ENCODE results near the gene HOXD11. TPM values are rescaled to one million over a fixed set of nuclear protein-coding genes. Genes with fewer than 3 reads are reported as not detected.

HOXD11 gene
- total RNA-seq, 1 experiment from 2014 or later, result not detected

DNA sequence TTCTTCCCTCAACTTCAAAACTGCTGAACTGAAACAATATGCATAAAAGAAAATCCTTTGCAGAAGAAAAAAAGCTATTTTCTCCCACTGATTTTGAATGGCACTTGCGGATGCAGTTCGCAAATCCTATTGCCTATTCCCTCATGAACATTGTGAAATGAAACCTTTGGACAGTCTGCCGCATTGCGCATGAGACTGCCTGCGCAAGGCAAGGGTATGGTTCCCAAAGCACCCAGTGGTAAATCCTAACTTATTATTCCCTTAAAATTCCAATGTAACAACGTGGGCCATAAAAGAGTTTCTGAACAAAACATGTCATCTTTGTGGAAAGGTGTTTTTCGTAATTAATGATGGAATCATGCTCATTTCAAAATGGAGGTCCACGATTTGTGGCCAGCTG lies 30.8 kb downstream of the HOXD11 start:
- Mint-ChIP-seq H3K36me3 (ENCODE audit: insufficient read depth, unreplicated experiment) (no peaks in the 10 kb centered on the region), H3K4me3 (ENCODE audit: low read depth, unreplicated experiment) (no peak overlapping the region), H3K9me3 (ENCODE audit: low read depth, unreplicated experiment) (no peaks in the 10 kb centered on the region), H3K27ac (ENCODE audit: unreplicated experiment) (no peak overlapping the region), H3K4me1 (ENCODE audit: low read depth, unreplicated experiment) (no peaks in the 10 kb centered on the region), H3K27me3 (ENCODE audit: unreplicated experiment) (no peaks in the 10 kb centered on the region)
- no peak for TF ChIP-seq CTCF (IDR thresholded peaks at IDR 0.05; ENCODE audit: unreplicated experiment)
- intact Hi-C loops (cut with micrococcal nuclease; ENCODE audit: unreplicated experiment), result no loop called here
- CTCF ChIA-PET, result no interaction called here
- no TSS peak for BruUV-seq (replicated peaks)
- DNase-seq, result no peak

DNA sequence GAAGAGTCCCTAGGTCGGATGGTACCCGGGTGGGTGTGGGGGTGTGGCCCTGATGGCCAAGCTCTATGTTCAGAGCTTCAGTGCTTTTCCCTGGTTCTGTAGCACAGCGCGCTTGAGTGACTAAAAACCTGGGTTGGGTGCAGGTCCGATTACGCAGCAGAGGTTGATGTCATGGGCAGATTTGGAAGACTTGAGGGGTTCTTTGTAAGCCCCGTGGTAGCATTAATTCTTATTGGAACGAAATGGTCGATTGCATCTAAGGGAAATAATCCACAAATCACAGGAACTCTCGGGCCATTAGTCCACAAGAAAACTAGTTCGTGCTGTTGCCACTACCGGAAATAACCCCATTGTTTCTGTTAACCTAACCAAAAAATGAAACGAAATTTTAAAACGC lies 31.4 kb downstream of the HOXD11 start:
- Mint-ChIP-seq H3K27me3 (ENCODE audit: unreplicated experiment) (no peaks in the 10 kb centered on the region), H3K36me3 (ENCODE audit: insufficient read depth, unreplicated experiment) (no peaks in the 10 kb centered on the region), H3K27ac (ENCODE audit: unreplicated experiment) (no peak overlapping the region), H3K4me3 (ENCODE audit: low read depth, unreplicated experiment) (no peak overlapping the region), H3K9me3 (ENCODE audit: low read depth, unreplicated experiment) (no peaks in the 10 kb centered on the region), H3K4me1 (ENCODE audit: low read depth, unreplicated experiment) (no peaks in the 10 kb centered on the region)
- intact Hi-C loops (cut with micrococcal nuclease; ENCODE audit: unreplicated experiment), result no loop called here
- BruUV-seq (replicated peaks), result no TSS peak
- TF ChIP-seq CTCF (IDR thresholded peaks at IDR 0.05; ENCODE audit: unreplicated experiment), result no peak
- DNase-seq, result no peak
- CTCF ChIA-PET, result interaction anchor here (1.2 kb wide), 1 partner anchor 516 kb away, joined by 3 read pairs; no protein-coding TSS in a partner anchor

GRCh38 chr2:176138923-176139660 lies 32.0 kb downstream of the HOXD11 start:
- no peak for TF ChIP-seq CTCF (IDR thresholded peaks at IDR 0.05; ENCODE audit: unreplicated experiment)
- DNase-seq, result no peak
- no peaks in the 10 kb centered on the region for H3K27me3 Mint-ChIP-seq (ENCODE audit: unreplicated experiment)
- CTCF ChIA-PET, result interaction anchor here (1.2 to 3.3 kb wide), 3 partner anchors 8 to 515 kb away, joined by 3 to 87 read pairs (median 4); no protein-coding TSS in a partner anchor
- no TSS peak for BruUV-seq (replicated peaks)
- no peaks in the 10 kb centered on the region for H3K4me1 Mint-ChIP-seq (ENCODE audit: low read depth, unreplicated experiment)
- H3K9me3 Mint-ChIP-seq (ENCODE audit: low read depth, unreplicated experiment), result no peaks in the 10 kb centered on the region
- no peak overlapping the region for H3K4me3 Mint-ChIP-seq (ENCODE audit: low read depth, unreplicated experiment)
- no peak overlapping the region for H3K27ac Mint-ChIP-seq (ENCODE audit: unreplicated experiment)
- intact Hi-C loops (cut with micrococcal nuclease; ENCODE audit: unreplicated experiment), result no loop called here
- no peaks in the 10 kb centered on the region for H3K36me3 Mint-ChIP-seq (ENCODE audit: insufficient read depth, unreplicated experiment)

DNA sequence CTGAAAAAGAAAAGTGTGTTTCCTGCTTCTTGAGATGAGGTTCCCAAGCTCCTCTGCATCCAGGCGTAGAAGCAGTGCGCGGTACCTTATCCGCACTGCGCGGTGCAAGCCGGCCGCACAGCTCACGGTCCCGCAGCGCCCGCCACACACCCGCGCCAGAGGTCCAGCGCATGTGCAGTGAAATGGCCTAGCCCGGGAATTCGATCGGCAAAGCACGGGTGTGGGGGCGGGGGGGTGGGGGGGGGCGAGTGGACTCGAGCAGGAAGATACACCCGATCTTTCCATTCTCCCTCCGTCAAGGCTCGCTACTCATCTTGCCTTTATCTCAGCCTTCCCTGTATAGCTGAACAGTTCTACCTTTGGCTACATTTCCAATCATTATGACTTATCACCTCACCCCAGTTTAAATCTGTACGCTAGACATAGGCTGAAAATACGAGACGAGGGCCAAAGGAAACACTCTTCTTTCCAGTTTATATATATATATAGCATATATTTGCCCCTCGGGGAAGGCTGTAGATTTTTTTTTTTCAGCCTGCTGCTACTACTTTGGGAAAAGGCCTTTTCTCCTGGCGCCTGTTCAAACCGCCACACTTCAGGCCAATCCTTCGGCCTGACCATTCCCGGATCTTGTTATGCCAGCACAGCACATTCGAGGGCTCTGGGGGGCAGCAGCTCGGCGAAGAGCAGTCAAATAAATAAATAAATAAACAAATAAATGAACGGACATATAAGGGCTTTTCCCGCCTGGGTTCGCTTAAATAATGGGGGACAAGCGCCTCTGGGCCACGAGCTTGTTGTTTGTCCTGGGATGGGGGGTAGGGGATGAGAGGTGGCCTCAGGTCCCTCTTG lies 32.8 kb downstream of the HOXD11 start:
- Mint-ChIP-seq H3K27ac (ENCODE audit: unreplicated experiment) (no peak overlapping the region), H3K36me3 (ENCODE audit: insufficient read depth, unreplicated experiment) (no peaks in the 10 kb centered on the region), H3K27me3 (ENCODE audit: unreplicated experiment) (no peaks in the 10 kb centered on the region), H3K9me3 (ENCODE audit: low read depth, unreplicated experiment) (no peaks in the 10 kb centered on the region), H3K4me1 (ENCODE audit: low read depth, unreplicated experiment) (no peaks in the 10 kb centered on the region), H3K4me3 (ENCODE audit: low read depth, unreplicated experiment) (peak overlapping the region; percentile 70)
- CTCF ChIA-PET, result interaction anchor here (0.6 to 3.3 kb wide), 12 partner anchors 9 to 514 kb away, joined by 3 to 87 read pairs (median 5); no protein-coding TSS in a partner anchor
- intact Hi-C loops (cut with micrococcal nuclease; ENCODE audit: unreplicated experiment), result loop anchor here (1.0 to 5.0 kb wide), 6 partner anchors 132 to 513 kb away; no protein-coding TSS in a partner anchor
- BruUV-seq (replicated peaks), result no TSS peak
- no peak for DNase-seq
- TF ChIP-seq CTCF (IDR thresholded peaks at IDR 0.05; ENCODE audit: unreplicated experiment), result no peak
